Stimulated activated CD4-positive, alpha-beta T cell treated with anti-CD3 and anti-CD28 coated beads, Interleukin-4, amount 100 ng/mL, for 24 hours (primary cell): ENCODE measurements around the gene SLC28A1.

Experiments
- DNase-seq: peaks from one replicate; pipeline ENCODE4 v3.0.0-alpha.2; 2020

The SLC28A1 gene

GRCh38 chr15:84946772-84947489 is 62.5 kb downstream of the SLC28A1 start:
- no peak for DNase-seq

DNA sequence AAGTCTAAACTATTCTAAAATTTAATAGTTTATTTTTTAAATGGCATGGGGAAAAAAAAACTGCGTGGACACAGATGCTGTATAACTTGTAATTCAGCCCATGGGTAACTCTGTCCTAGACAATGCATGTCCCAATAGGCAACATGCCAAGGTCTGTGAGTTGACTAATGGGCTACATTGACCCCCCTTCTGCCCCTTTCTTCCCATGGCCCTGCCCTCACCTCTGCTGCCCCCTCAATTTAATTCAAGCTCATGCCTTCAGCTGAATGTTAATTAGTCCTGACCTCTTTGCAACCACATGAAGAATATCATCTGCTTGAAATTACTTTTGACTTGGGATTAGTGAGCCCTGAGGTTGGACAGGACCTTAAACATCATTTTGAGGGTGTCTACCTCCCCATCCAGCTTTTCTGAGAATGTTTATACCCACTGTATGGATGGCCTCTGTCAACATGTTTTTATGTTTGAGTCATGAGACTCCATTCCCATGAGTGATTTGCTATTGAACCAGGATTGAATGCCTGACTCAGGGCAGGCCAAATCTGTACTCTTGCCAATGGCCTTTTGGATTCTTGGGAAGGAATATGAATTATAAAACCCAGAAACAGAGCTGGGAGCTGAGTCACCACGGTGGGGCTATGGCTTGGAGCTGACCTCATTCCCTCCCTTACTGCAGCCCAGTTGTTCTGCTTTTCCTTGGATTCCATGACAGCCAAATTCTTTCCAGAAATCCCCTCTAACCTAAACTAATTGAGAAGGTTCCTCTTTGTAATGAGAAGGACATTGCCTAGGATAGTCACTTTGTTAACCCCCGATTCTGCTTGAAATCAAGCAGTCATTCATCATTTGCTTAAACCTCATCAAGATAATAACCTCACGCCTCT is 63.7 kb downstream of the SLC28A1 start:
- no peak for DNase-seq

- DNase-seq = no peak
Observed at GRCh38 chr15:84949043-84949442, 64.6 kb downstream of the SLC28A1 start.

DNA sequence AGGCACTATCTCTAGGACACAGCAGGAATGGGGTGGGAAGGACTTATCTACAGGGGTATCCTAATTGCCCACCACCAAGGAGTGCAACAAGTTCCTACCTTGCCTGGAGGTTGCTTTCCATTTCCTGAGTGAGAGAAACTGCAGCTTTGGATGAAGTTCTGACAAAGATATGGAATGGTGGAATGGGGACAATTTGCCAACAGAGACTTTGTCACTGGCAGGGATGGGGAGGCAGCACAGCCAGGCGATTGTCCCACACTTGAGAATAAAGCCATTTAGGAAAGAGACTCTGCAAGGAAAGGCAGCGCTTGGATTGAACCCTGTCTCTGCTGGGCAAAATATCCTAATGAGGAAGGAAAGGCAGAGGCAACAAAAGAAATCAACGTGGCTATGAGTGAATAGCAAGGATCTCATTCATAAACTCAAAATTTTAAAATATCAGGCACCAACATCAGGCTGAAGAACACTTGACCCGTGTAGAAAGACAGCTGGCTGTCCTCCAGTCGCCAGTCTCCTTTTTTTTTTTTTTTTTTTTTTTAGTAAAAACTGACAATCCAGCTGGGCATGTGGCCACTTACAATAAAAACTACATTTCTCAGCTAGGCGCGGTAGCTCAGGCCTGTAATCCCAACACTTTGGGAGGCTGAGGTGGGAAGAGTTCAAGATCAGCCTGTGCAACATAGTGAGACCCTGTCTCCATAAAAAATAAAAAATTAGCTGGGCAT is 65.5 kb downstream of the SLC28A1 start:
- no peak for DNase-seq

DNA sequence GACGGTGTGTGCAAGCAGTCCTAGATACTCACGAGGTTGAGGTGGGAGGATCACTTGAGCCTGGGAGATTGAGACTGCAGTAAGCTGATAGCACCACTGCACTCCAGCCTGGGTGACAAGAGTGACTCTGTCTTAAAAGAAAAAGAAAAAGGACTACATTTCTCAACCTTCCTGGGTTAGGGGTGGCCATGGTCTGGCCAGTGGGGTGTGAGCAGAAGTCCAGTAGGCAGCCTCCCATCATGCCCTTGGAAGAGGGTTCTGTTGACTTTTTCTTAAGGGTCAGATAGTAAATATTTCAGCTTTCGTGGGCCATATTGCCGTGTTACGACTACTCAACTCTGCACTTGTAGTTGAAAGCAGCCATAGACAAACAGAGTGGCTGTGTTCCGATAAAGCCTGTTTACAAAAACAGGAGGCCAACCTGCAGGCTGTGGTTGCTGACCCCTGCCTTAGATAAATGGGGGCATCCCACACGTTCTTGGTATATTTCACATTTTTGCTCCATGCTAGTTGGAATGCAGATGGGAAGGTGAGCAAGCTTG is 66.2 kb downstream of the SLC28A1 start:
- DNase-seq = no peak

DNA sequence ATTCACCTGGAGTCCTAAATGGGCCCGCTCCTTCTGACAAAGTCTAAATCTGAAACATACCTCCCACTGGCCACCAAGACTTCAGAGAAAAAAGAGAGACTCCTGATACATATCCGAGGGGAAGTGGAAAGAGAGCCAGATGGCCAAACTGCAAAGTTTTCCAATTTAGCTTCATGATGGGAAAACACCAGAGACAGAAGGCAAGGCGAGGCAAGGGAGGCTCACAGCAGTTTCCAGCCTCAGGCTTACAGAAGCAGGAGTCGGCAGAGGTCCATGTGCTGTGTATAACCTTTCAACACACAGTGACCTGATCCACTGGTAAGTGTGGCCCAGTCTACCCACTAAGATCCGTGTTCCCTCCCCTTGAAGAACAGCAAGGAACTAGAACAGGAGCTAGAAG is 67.3 kb downstream of the SLC28A1 start:
- DNase-seq = no peak

DNA sequence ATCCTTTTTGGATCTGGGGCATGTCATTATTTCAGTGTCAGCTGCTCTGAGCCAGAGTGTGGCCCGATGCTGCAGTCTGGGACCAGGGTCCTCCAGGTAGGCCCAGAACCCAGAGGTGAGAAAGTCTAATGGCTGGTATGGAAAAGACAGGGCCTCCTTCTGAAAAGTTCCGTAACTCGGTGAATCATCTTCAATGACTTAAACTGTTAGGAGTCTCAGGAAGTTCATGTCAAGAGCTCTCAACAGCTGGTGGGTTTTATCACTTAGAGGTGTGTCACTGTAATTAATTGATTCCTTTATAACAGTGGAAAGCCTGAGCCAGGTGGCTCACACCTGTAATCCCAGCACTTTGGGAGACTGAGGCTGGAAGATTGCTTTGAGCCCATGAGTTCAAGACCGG is 68.7 kb downstream of the SLC28A1 start:
- DNase-seq = no peak

DNA sequence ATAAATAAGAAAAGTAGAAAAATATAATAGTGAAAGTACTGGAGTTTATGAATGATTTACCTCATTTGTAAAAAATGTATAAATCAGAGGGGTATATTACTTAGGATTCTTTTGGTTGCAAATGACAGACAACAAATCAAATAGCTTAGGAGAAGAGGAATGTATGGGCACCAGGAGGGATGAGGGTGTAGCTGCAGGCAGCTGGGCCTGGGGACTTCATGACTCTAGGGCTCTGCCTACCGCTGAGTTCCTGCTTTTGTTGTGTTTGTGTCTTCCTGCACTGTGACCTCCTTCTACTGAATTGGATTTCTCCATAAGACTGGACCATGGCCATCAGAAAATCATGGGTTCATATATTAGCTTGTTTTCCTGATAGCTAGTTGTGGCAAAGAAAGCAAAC is 69.3 kb downstream of the SLC28A1 start:
- DNase-seq = no peak

DNA sequence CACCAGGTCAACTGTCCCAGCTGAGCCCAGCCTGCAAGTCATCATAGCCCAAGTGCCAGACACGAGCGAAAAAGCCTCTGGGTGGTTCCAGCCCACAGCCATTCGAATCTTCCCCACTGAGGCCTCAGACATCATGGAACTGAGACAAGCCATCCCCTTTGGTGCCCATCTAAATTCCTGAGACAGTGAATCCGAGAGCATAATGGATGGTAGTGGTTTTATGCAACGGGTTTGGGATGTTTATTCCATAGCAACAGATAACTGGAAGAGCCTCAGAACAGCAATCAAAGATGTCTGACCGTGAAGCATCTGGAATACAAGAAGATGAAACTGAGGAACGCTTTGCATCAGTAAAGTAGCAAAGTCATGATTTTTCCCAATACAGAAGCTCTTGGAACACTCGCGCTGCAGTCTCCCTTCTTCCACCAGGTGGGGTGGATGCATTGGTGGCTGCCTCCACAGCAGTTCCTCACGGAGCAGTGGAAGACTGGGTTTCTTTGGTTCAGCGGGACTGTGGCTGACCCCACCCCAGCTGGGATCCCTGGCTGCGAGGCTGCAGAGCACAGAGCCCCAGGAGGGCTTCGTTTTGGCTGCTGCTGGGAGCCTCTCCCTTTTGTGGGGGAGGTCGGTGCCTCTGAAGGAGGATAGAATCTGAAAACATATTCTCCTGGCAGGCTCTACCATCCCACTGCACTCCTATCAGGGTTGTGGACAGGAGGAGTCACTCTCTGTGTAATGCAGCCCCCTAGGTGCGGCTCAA is 70.8 kb downstream of the SLC28A1 start:
- peak; percentile 48 for DNase-seq

DNA sequence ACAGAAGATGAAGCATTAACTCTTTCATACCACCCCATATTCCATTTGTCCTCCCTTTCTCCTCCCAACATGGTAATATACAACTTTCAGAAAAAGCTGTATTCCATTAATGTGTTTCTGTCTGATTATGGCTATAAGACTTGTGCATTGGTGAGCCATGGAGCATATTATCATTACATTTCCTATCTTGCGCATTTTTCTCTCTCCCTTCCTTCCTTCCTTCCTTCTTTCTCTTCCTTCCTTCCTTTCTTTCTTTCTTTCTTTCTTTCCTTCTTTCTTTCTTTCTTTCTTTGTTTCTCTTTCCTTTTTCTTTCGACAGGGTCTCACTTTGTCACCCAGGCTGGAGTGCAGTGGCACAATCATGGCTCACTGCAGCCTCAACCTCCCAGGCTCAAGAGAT is 71.7 kb downstream of the SLC28A1 start:
- no peak for DNase-seq

- no peak for DNase-seq
Observed at GRCh38 chr15:84960391-84961113, 76.1 kb downstream of the SLC28A1 start.

DNA sequence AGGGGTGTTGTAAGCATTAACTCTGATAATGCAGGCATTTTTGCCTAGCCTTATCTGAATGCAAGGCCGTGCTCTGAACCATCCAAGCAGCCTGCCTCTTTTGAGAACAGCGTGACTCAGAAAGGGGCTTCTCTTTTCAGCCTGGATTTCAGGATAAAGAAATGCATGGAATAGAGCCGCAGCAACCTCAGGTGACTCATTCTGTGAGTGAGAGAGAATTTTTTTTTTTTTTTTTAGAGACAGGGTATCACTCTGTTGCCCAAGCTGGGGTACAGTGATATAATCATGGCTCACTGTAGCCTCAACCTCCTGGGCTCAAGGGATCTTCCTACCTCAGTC is 76.6 kb downstream of the SLC28A1 start:
- no peak for DNase-seq

DNA sequence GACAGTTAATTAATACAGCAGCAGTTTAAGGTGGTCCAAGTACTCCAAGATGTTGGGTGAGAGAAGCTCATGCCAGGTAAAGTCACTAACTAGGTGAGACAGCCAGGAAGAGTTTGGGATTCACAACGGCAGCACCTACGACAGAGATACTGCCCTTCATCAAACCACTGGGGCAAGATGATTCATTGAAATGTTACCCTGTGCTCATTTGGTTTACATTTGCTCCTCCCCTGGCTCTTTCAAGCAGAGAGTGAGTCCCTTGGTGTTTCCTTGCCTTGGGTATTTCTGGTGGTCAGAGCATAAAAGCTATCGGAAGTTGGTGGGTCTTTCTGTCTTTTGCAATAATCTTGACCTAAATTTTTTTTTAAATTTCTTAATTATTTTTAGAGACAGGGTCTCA is 77.2 kb downstream of the SLC28A1 start:
- no peak for DNase-seq

- DNase-seq = no peak
Observed at GRCh38 chr15:84962955-84963354, 78.5 kb downstream of the SLC28A1 start.

DNA sequence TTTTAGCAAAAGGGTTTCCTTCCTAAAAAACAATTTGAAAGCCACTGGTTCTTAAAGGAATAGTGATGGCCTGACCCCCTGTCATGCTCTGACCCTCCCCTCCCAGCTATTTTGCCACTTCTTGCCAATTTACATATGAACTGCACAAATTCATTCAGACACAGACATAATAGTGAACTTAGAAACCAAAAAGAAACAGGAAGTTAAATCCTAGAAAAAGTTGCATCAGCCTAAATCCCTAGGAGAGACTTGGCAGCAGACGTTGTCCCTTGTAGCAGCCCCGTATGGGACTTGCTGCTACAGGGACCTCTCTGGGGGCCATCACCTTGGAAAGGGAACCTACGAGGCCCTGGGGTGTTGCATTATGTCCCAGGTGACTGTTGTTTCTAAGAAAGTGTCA is 82.9 kb downstream of the SLC28A1 start:
- no peak for DNase-seq

DNA sequence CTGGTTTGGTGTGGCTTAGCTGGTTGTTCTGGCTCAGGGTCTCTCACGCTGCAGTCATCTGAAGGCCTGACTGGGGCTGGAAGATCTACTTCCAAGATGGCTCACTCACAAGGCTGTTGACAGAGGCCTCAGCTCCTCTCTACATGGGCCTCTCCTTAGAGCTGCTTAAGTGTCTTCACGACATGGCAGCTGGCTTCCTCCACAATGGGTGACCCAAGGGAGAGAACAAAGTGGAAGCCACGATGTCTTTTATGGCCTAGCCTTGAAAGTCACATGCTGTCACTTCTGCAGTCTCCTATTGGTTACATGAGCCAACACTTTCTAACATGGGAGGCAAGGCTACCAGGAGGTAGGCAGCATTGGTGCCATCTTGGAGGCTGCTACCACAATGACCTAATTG is 83.8 kb downstream of the SLC28A1 start:
- DNase-seq = no peak

DNA sequence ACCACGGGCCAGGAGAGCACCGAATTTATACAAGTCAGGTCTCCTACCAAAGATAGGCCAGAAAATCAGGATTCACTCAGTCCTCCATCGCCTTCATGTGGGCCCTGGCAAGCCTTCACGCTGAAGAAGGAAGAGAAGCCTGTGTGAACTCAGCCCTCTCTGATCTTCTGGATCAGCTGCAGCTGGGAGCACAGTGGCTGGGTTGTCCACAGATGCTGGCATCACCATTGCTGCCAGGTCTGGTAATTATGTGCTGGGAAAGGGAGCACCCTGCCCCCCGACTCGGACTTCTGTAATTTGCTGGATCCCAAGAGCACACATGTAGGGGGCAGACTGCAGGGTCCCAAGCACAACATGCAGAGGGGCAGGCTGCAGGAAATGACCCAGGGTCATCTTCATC is 84.8 kb downstream of the SLC28A1 start:
- DNase-seq = no peak

- no peak for DNase-seq
Observed at GRCh38 chr15:84970843-84971242, 86.4 kb downstream of the SLC28A1 start.

DNA sequence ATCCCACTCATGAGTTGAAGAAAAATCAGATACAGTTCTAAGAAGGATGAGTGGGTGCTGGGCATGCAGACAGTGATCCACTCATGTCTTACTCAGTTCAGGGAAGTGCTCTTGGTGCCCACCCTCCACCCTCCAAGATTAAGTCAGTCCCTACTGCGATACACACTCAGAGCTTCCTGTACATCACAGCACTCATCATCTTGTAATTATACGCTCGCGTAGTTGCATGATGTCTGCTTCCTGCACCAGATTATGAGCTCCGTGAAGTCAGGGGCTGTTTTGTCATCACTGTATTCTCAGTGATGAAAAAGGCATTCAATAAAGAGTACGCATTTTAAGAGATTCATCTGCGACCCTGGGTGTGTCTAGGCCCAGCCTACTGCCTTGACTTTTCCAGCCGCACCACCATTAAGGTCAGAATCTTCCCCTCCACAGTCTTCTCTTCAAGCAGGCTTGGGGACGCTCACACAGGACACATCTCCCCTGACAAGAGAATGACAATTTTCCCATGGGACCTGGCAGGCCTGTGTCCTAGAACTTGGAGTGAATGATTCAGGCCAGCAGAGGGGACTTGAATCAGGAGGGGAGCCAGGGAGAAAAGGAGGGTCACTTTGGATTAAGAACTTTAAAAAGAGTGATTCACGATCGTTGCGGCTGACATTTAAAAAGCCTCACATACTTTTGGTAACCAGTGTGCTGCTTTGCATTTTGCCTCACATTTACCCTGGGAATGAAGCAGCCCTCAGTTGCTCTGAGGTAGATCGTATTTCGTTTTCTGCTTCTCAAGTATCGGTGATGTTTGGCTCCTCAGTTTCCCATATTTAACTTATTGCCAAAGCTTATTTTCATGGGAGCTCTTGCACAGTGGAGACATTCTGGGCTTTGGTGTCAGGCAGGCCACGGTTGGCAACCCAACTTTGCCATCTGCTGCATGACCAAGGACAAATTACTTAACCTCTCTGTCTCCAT is 89.3 kb downstream of the SLC28A1 start:
- DNase-seq = no peak

GRCh38 chr15:84975871-84976351 is 91.4 kb downstream of the SLC28A1 start:
- DNase-seq = no peak
